CD4-positive, alpha-beta T cell (primary cell): Measurements from ENCODE around the gene ZNF488. TPM values are rescaled to one million over a fixed set of nuclear protein-coding genes. Genes with fewer than 3 reads are reported as not detected.

Experiments
- ATAC-seq: fragments of 200-7000 bp; cut with Tn5 transposase; one replicate; pipeline ENCODE4 v1.10.0; 2022; ENCODE audit warnings: mild to moderate bottlenecking; ENCODE audit not compliant: poor library complexity
- CTCF ChIA-PET: fragments of 350-600 bp; sonication (Branson Sonifier 250); formaldehyde crosslinking; loops from one replicate; lab custom pipeline; 2021; ENCODE audit warnings: antibody characterized with exemption, inconsistent platforms; lab: Charles Lee
- POLR2A ChIA-PET: fragments of 350-600 bp; sonication (Branson Sonifier 250); formaldehyde crosslinking; loops from one replicate; lab custom pipeline; 2021; ENCODE audit warnings: antibody characterized with exemption, inconsistent platforms; lab: Charles Lee
- DNase-seq, 14 experiments: peaks; one replicate each; pipeline ENCODE4 v3.0.0-alpha.2; 2013 to 2020; ENCODE audit warnings: mixed read lengths in 2 of 14
- H3K27ac ChIP-seq, 2 donors: one replicate each; pipeline versions ENCODE4 v1.5.1 to v1.7.0; 2013; ENCODE audit warnings: low read length in 2 of 2, low read depth in 1 of 2, mild to moderate bottlenecking in 1 of 2
- H3K27me3 ChIP-seq, 2 experiments: 1 replicate in 1 of 2; 2 replicates in 1 of 2; pipeline versions ENCODE4 v1.6.1 to v1.7.0; 2013; ENCODE audit warnings: low read length in 2 of 2, control low read depth in 1 of 2, mild to moderate bottlenecking in 1 of 2, moderate library complexity in 1 of 2; ENCODE audit not compliant: insufficient read depth in 2 of 2, control insufficient read depth in 1 of 2
- H3K36me3 ChIP-seq: one replicate; pipeline ENCODE4 v1.6.1; 2013; ENCODE audit warnings: low read length, control low read depth; ENCODE audit not compliant: insufficient read depth
- H3K4me1 ChIP-seq: one replicate; pipeline ENCODE4 v1.6.1; 2013; ENCODE audit warnings: low read length, control low read depth; ENCODE audit not compliant: insufficient read depth
- H3K4me3 ChIP-seq: one replicate; pipeline ENCODE4 v1.5.1; 2013; ENCODE audit warnings: mild to moderate bottlenecking, low read length, moderate library complexity
- H3K9me3 ChIP-seq, 2 experiments: 1 replicate in 1 of 2; 2 replicates in 1 of 2; pipeline versions ENCODE4 v1.6.1 to v1.7.0; 2013; ENCODE audit warnings: low read length in 2 of 2, mild to moderate bottlenecking in 2 of 2, control low read depth in 1 of 2, moderate library complexity in 1 of 2; ENCODE audit not compliant: control insufficient read depth in 1 of 2, insufficient read depth in 1 of 2
- H3K27ac Mint-ChIP-seq: one replicate; pipeline ENCODE4 v1.8.0; 2020; ENCODE audit warnings: mixed read lengths
- H3K27me3 Mint-ChIP-seq: one replicate; pipeline ENCODE4 v1.8.0; 2021; ENCODE audit warnings: mixed read lengths
- H3K36me3 Mint-ChIP-seq: one replicate; pipeline ENCODE4 v1.8.0; 2021; ENCODE audit warnings: low read depth, mixed read lengths
- H3K4me1 Mint-ChIP-seq: one replicate; pipeline ENCODE4 v1.8.0; 2021; ENCODE audit warnings: low read depth, mixed read lengths
- H3K4me3 Mint-ChIP-seq: one replicate; pipeline ENCODE4 v1.8.0; 2020; ENCODE audit warnings: mild to moderate bottlenecking, mixed read lengths
- H3K9me3 Mint-ChIP-seq: one replicate; pipeline ENCODE4 v1.8.0; 2020; ENCODE audit warnings: mixed read lengths
- intact Hi-C, 2 experiments: fragments of 100-400 bp; cut with DNase I in 1 of 2; cut with micrococcal nuclease in 1 of 2; formaldehyde crosslinking; loops; one replicate each; pipeline versions ENCODE4 v1.15.1 to v1.9.0; 2023 to 2025; cut with DNase I, micrococcal nuclease
- total RNA-seq, 174 experiments: library from RNA in 2 of 174; stranded (reverse) in 2 of 174; gene quantifications; one replicate each; pipeline ENCODE4 v1.2.3 and lab custom pipeline; 2021 to 2026
- TF ChIP-seq, protein P1 (sequence below): fragments of 200-600 bp; IDR thresholded peaks from one replicate; pipeline ENCODE4 v1.8.0; 2022; ENCODE audit warnings: antibody characterized with exemption, mild to moderate bottlenecking

The ZNF488 gene
- total RNA-seq, 2 experiments from 2014 or later, result not detected

DNA sequence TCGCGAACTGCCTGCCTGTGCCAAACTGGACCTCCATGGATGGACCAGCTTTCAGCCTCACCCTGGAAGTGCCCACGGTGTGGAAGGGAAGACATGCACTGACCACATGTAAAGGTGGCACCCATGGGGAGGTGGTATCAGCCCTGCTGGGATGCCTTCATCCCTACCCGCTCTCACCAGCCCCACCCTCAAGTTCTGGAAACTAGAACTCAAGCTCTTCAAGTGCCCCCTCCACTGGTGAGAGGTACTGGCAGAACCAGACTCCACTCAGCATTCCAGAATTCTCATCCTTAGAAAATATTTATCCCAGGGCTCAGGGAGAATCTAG, 5.9 kb downstream of the ZNF488 start:
- H3K4me3 ChIP-seq, result no peak overlapping the region
- Mint-ChIP-seq H3K4me1 (peaks cover 7% of the 10 kb centered on the region), H3K36me3 (no peaks in the 10 kb centered on the region), H3K27me3 (peaks cover 65% of the 10 kb centered on the region), H3K4me3 (no peak overlapping the region), H3K9me3 (no peaks in the 10 kb centered on the region), H3K27ac (no peak overlapping the region)
- peaks cover 0 to 3% of the 10 kb centered on the region in 2 experiments for H3K9me3 ChIP-seq
- no peaks in the 10 kb centered on the region for H3K36me3 ChIP-seq
- H3K27ac ChIP-seq, result no peak overlapping the region
- ChIA-PET CTCF (no interaction called here), POLR2A (no interaction called here)
- intact Hi-C loops, result no loop called here
- H3K4me1 ChIP-seq, result no peaks in the 10 kb centered on the region
- H3K27me3 ChIP-seq, result peaks cover 21 to 32% of the 10 kb centered on the region in 2 experiments
- ATAC-seq (no peak), DNase-seq (no peak)
- TF ChIP-seq, protein P1, sequence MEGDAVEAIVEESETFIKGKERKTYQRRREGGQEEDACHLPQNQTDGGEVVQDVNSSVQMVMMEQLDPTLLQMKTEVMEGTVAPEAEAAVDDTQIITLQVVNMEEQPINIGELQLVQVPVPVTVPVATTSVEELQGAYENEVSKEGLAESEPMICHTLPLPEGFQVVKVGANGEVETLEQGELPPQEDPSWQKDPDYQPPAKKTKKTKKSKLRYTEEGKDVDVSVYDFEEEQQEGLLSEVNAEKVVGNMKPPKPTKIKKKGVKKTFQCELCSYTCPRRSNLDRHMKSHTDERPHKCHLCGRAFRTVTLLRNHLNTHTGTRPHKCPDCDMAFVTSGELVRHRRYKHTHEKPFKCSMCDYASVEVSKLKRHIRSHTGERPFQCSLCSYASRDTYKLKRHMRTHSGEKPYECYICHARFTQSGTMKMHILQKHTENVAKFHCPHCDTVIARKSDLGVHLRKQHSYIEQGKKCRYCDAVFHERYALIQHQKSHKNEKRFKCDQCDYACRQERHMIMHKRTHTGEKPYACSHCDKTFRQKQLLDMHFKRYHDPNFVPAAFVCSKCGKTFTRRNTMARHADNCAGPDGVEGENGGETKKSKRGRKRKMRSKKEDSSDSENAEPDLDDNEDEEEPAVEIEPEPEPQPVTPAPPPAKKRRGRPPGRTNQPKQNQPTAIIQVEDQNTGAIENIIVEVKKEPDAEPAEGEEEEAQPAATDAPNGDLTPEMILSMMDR, result no peak

DNA sequence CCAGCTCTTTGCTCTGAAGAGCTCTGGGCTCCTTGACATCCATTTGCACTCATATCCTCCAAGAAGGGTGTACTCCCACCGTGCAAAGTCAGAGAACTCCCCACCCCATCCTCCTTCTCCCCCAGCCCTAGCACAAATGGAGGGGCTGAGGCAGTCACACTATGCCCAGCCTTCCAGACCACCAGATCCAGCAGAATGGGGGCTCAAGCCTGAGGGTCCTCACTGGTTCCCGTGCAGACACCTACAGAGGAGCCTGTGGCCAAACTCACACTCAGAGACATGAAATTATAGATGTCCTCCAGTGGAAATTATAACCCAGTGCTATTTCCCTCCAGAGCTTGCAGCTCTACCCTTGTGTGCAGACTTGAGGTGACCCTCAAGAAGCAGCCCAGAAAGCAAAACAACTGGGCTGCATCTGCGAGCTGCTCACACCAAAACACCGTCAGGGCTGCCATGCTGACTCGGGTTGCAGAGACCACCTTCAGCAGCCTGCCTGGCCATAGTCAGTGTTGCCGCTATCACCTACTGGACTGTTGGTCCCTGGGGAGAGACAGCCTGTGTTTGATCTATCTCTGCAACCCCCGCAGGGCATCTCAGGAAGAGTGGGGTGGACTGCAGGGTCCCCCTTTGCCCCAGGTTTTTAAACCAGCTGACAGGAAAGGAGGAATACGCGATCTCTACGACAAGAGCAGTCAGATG, 7.4 kb downstream of the ZNF488 start:
- ChIA-PET CTCF (no interaction called here), POLR2A (no interaction called here)
- H3K9me3 ChIP-seq, result peaks cover 0 to 3% of the 10 kb centered on the region in 2 experiments
- no peaks in the 10 kb centered on the region for H3K4me1 ChIP-seq
- H3K4me3 ChIP-seq, result no peak overlapping the region
- H3K4me1 Mint-ChIP-seq, result peaks cover 7% of the 10 kb centered on the region
- no peak for ATAC-seq
- H3K9me3 Mint-ChIP-seq, result no peaks in the 10 kb centered on the region
- no peak for DNase-seq
- H3K4me3 Mint-ChIP-seq, result no peak overlapping the region
- H3K27ac Mint-ChIP-seq, result no peak overlapping the region
- intact Hi-C loops, result no loop called here
- no peaks in the 10 kb centered on the region for H3K36me3 Mint-ChIP-seq
- no peak overlapping the region for H3K27ac ChIP-seq
- H3K27me3 ChIP-seq, result peaks cover 21 to 29% of the 10 kb centered on the region in 2 experiments
- H3K27me3 Mint-ChIP-seq, result peaks cover 59% of the 10 kb centered on the region
- H3K36me3 ChIP-seq, result no peaks in the 10 kb centered on the region
- TF ChIP-seq, protein P1, result no peak

DNA sequence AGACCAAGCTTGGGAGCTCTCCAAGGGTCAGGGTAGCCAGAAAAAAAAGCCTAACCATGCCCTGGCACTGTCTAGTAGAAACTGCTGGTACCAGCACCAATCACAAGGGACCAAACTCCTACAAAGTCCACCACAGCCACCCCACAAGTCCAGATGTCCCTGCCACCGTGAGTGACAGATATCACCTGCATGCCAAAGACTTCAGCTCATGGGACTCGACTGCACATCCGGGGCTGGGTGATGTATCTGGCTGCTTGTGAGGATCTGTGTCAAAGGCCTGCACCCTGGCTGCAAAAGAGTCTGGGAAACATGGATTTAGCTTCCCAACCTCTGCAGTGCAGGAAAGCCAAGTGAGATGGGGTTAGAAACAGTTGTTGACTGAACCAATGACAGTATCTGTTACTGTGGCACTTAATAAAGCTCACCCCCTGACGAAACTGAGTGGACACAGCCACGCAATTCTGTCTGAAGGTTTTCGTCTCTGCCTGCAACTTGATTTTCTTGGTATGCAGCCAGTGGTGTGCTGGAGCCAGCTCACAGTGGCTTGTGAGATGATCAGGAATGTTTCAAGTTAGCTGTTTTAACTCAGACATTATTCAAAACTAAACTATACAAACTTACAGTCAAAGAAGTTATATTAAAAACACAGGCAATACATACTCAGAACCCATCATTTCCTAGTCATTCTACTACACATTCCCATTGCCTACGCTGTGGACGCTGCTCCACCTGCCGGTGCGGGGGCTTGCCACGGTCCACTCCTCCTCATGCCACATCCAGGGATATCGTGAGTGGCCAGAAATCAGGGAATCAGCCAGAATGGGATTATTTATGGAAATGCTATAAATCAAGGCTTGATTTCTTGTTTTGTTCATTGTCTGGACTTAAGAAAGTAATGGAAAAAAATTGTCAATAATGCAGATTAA, 9.2 kb downstream of the ZNF488 start:
- TF ChIP-seq, protein P1, result no peak
- CTCF ChIA-PET, result interaction anchor here (1.0 kb wide), 1 partner anchor 34 kb away, joined by 4 read pairs; no protein-coding TSS in a partner anchor

More for the DNA sequence above, 9.2 kb downstream of the ZNF488 start:
- H3K9me3 ChIP-seq, result peaks cover 0 to 3% of the 10 kb centered on the region in 2 experiments
- H3K4me3 ChIP-seq, result no peak overlapping the region
- no peaks in the 10 kb centered on the region for H3K4me1 ChIP-seq
- no peak for DNase-seq
- Mint-ChIP-seq H3K9me3 (no peaks in the 10 kb centered on the region), H3K4me3 (no peak overlapping the region), H3K27me3 (peaks cover 53% of the 10 kb centered on the region), H3K36me3 (no peaks in the 10 kb centered on the region), H3K4me1 (peaks cover 7% of the 10 kb centered on the region), H3K27ac (no peak overlapping the region)
- POLR2A ChIA-PET, result no interaction called here
- intact Hi-C loops, result no loop called here
- no peak overlapping the region for H3K27ac ChIP-seq
- H3K27me3 ChIP-seq, result peaks cover 17 to 24% of the 10 kb centered on the region in 2 experiments
- no peak for ATAC-seq
- H3K36me3 ChIP-seq, result no peaks in the 10 kb centered on the region
